Measurements from ENCODE around the gene ARFGAP2.
"Not testable (repeated sequence)": the region's sequence is repeated elsewhere in the genome, so short reads cannot be mapped to it uniquely, and the experiment has no call there.

ARFGAP2 gene

GRCh38 chr11:47176328-47177228 lies at the start of gene ARFGAP2:
ARFGAP2 (minus strand) TSS chr11:47176879; CDS start chr11:47176853, 26 bp downstream.
- DNase-seq: peak; percentile 97

- no peak for DNase-seq
Observed at GRCh38 chr11:47225552-47226400, 49.1 kb upstream of the ARFGAP2 start.

- no peak for DNase-seq
Observed at GRCh38 chr11:47222696-47223095, 46.0 kb upstream of the ARFGAP2 start.

- no peak for DNase-seq
Observed at GRCh38 chr11:47220401-47220821, 43.7 kb upstream of the ARFGAP2 start.

GRCh38 chr11:47216121-47216798 lies 39.6 kb upstream of the ARFGAP2 start:
- DNase-seq: peak; percentile 42

GRCh38 chr11:47215366-47215910 lies 38.8 kb upstream of the ARFGAP2 start:
- no peak for DNase-seq

- DNase-seq: no peak
Observed at GRCh38 chr11:47213950-47214565, 37.4 kb upstream of the ARFGAP2 start.

- no peak for DNase-seq
Observed at GRCh38 chr11:47212938-47213337, 36.3 kb upstream of the ARFGAP2 start.

GRCh38 chr11:47208628-47209027 lies 31.9 kb upstream of the ARFGAP2 start:
- no peak for DNase-seq

GRCh38 chr11:47208008-47208552 lies 31.4 kb upstream of the ARFGAP2 start:
- not testable (repeated sequence) for DNase-seq

- no peak for DNase-seq
Observed at GRCh38 chr11:47207459-47207858, 30.8 kb upstream of the ARFGAP2 start.

- not testable (repeated sequence) for DNase-seq
Observed at GRCh38 chr11:47206577-47206976, 29.9 kb upstream of the ARFGAP2 start.

GRCh38 chr11:47204637-47204989 lies 27.9 kb upstream of the ARFGAP2 start:
- DNase-seq: no peak

- DNase-seq: no peak
Observed at GRCh38 chr11:47202576-47202975, 25.9 kb upstream of the ARFGAP2 start.

- DNase-seq: no peak
Observed at GRCh38 chr11:47201015-47201414, 24.3 kb upstream of the ARFGAP2 start.

- not testable (repeated sequence) for DNase-seq
Observed at GRCh38 chr11:47198161-47198560, 21.5 kb upstream of the ARFGAP2 start.

GRCh38 chr11:47192111-47192510 lies 15.4 kb upstream of the ARFGAP2 start:
- DNase-seq: no peak

GRCh38 chr11:47191137-47191536 lies 14.5 kb upstream of the ARFGAP2 start:
- DNase-seq: not testable (repeated sequence)

- DNase-seq: no peak
Observed at GRCh38 chr11:47189100-47189834, 12.6 kb upstream of the ARFGAP2 start.

GRCh38 chr11:47188259-47188658 lies 11.6 kb upstream of the ARFGAP2 start:
- peak; percentile 77 for DNase-seq

- DNase-seq: no peak
Observed at GRCh38 chr11:47187723-47188122, 11.0 kb upstream of the ARFGAP2 start.
